OCI-LY3 (cell line): ENCODE data around the gene ANKUB1.

Source experiments
- EZH2phosphoT487 ChIP-seq: fragments of 200-600 bp; shearing (Covaris generic); IDR thresholded peaks from 2 replicates; pipeline ENCODE4 v1.6.1; 2018; ENCODE audit warnings: antibody characterized with exemption, mixed run types, low read depth
- TF ChIP-seq, protein P1 (sequence below): fragments of 200-600, 300-600 bp; sonication (generic); IDR thresholded peaks from 2 replicates; pipeline ENCODE4 v1.5.1; 2014; ENCODE audit warnings: antibody characterized with exemption, low read length, low read depth

- TF ChIP-seq, protein P1, sequence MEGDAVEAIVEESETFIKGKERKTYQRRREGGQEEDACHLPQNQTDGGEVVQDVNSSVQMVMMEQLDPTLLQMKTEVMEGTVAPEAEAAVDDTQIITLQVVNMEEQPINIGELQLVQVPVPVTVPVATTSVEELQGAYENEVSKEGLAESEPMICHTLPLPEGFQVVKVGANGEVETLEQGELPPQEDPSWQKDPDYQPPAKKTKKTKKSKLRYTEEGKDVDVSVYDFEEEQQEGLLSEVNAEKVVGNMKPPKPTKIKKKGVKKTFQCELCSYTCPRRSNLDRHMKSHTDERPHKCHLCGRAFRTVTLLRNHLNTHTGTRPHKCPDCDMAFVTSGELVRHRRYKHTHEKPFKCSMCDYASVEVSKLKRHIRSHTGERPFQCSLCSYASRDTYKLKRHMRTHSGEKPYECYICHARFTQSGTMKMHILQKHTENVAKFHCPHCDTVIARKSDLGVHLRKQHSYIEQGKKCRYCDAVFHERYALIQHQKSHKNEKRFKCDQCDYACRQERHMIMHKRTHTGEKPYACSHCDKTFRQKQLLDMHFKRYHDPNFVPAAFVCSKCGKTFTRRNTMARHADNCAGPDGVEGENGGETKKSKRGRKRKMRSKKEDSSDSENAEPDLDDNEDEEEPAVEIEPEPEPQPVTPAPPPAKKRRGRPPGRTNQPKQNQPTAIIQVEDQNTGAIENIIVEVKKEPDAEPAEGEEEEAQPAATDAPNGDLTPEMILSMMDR, result no peak
- TF ChIP-seq EZH2phosphoT487, result no peak
Measured at GRCh38 chr3:149784064-149784704, 8.2 kb downstream of the ANKUB1 start.
